ENCODE measurements around the gene CCDC190.

The CCDC190 gene

DNA sequence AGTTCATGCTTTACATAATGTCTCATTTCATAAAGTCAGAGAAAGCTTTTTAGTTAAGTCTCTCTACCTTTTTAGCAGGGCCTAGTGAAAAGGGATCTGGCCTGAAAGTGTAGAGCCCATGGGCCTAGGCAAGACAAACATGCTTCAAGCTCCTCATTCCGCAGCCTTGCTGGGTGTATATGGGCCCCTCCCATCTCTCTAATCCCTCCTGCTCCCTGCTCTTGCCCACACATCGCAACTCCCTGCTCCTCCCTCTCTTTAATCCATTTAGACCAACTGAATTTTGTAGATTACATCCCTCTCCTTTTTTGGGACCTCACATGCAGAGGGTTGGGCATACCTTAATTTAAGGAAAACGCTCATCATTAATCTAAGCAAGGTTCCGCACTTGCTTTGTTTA, 42.3 kb upstream of the CCDC190 start:
- Histone ChIP-seq H2AFZ (ENCODE audit: low read depth, low read length) (no peak overlapping the region), H3K4ac (ENCODE audit: low read depth in 1 of 2, low read length in 2 of 2) (no peak overlapping the region), H3K4me2 (ENCODE audit: low read length, poor library complexity, severe bottlenecking) (no peak overlapping the region), H3K18ac (ENCODE audit: low read depth in 1 of 2, low read length in 2 of 2) (no peak overlapping the region), H3K36me3 (ENCODE audit: control insufficient read depth in 1 of 2, insufficient read depth in 2 of 2, low read depth in 1 of 2, low read length in 2 of 2) (no peaks in the 10 kb centered on the region), H3K79me1 (replicated peaks; ENCODE audit: low read length, poor library complexity, severe bottlenecking) (no peaks in the 10 kb centered on the region), H2BK5ac (ENCODE audit: low read depth, low read length, poor library complexity, severe bottlenecking) (no peak overlapping the region), H2BK120ac (ENCODE audit: low read depth, low read length) (no peak overlapping the region), H3K4me3 (ENCODE audit: insufficient read depth in 1 of 2, low read depth in 1 of 2, low read length in 2 of 2) (no peak overlapping the region), H2AK5ac (ENCODE audit: low read length, severe bottlenecking) (peak overlapping the region; percentile 9), H3K9ac (ENCODE audit: low read length) (no peak overlapping the region), H3K14ac (ENCODE audit: low read length in 2 of 2) (no peak overlapping the region), H3K23ac (ENCODE audit: low read length in 2 of 2) (no peak overlapping the region), H4K91ac (ENCODE audit: low read length) (no peak overlapping the region), H3K27me3 (ENCODE audit: control insufficient read depth in 1 of 2, insufficient read depth in 1 of 2, low read length in 2 of 2) (no peaks in the 10 kb centered on the region), H2BK12ac (ENCODE audit: low read length in 2 of 2) (peak overlapping the region in 1 of 2 experiments; percentile 3), H3K9me3 (ENCODE audit: control insufficient read depth, low read length) (no peaks in the 10 kb centered on the region), H2BK15ac (ENCODE audit: low read depth, poor library complexity, severe bottlenecking) (no peak overlapping the region), H3K4me1 (ENCODE audit: control insufficient read depth, insufficient read depth, low read depth, low read length) (peaks cover 11% of the 10 kb centered on the region), H3K27ac (ENCODE audit: low read length, poor library complexity, severe bottlenecking) (no peak overlapping the region), H4K8ac (ENCODE audit: low read length) (no peak overlapping the region)
- WGBS: 91% methylated on average over 3 of the region's 4 CpGs
- no peak for DNase-seq

DNA sequence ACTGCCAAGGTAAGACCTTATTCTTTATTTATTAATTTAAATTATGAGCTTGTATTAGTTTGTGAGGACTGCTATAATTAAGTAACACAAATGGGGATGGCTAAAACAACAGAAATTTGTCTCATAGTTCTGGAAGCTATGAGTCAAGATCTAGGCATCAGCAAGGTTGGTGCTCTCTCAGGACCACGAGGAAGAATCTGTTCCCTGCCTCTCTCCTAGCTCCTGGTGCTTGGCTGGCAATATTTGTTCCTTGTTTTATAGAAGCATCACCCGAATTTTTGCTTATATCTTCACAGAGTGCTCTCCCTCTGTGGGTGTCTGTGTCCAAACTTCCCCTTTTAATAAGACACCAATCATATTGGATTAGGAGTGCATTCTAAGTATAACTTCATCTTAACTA, 41.4 kb upstream of the CCDC190 start:
- H2AFZ ChIP-seq (ENCODE audit: low read depth, low read length): no peak overlapping the region
- WGBS: 25% methylated on average over 1 of the region's 2 CpGs
- H3K4me2 ChIP-seq (ENCODE audit: low read length, poor library complexity, severe bottlenecking): no peak overlapping the region
- no peak overlapping the region for H3K23ac ChIP-seq (ENCODE audit: low read length in 2 of 2)
- no peak overlapping the region for H2BK15ac ChIP-seq (ENCODE audit: low read depth, poor library complexity, severe bottlenecking)
- H3K79me1 ChIP-seq (replicated peaks; ENCODE audit: low read length, poor library complexity, severe bottlenecking): no peaks in the 10 kb centered on the region
- H2BK5ac ChIP-seq (ENCODE audit: low read depth, low read length, poor library complexity, severe bottlenecking): no peak overlapping the region
- peak; percentile 17 for DNase-seq
- no peak overlapping the region for H3K4ac ChIP-seq (ENCODE audit: low read depth in 1 of 2, low read length in 2 of 2)
- no peak overlapping the region for H3K4me3 ChIP-seq (ENCODE audit: insufficient read depth in 1 of 2, low read depth in 1 of 2, low read length in 2 of 2)
- no peaks in the 10 kb centered on the region for H3K9me3 ChIP-seq (ENCODE audit: control insufficient read depth, low read length)
- H4K8ac ChIP-seq (ENCODE audit: low read length): no peak overlapping the region
- no peak overlapping the region for H2BK12ac ChIP-seq (ENCODE audit: low read length in 2 of 2)
- no peak overlapping the region for H2AK5ac ChIP-seq (ENCODE audit: low read length, severe bottlenecking)
- H3K36me3 ChIP-seq (ENCODE audit: control insufficient read depth in 1 of 2, insufficient read depth in 2 of 2, low read depth in 1 of 2, low read length in 2 of 2): no peaks in the 10 kb centered on the region
- no peak overlapping the region for H2BK120ac ChIP-seq (ENCODE audit: low read depth, low read length)
- no peak overlapping the region for H3K27ac ChIP-seq (ENCODE audit: low read length, poor library complexity, severe bottlenecking)
- peaks cover 11% of the 10 kb centered on the region for H3K4me1 ChIP-seq (ENCODE audit: control insufficient read depth, insufficient read depth, low read depth, low read length)
- H3K18ac ChIP-seq (ENCODE audit: low read depth in 1 of 2, low read length in 2 of 2): no peak overlapping the region
- H3K9ac ChIP-seq (ENCODE audit: low read length): no peak overlapping the region
- H3K27me3 ChIP-seq (ENCODE audit: control insufficient read depth in 1 of 2, insufficient read depth in 1 of 2, low read length in 2 of 2): no peaks in the 10 kb centered on the region
- no peak overlapping the region for H4K91ac ChIP-seq (ENCODE audit: low read length)
- H3K14ac ChIP-seq (ENCODE audit: low read length in 2 of 2): no peak overlapping the region

DNA sequence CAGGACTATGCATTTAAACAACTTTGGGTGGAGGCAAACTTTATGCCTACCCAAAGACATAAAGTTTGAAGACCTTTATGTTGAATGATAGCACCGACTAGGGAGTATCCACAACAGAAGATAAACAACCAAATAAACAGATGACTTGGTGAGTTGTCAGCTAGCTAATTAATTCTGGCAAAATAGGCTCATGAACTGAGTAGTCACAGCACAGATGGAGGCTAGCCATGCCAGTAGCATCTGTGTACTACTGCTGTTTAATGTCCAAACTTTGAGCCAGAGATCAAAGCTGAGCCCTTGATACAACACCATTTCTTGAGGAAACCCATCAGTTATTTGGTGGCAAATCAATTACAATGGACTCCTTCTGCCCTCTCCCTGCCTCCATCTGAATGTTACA, 40.3 kb upstream of the CCDC190 start:
- no peak overlapping the region for H3K23ac ChIP-seq (ENCODE audit: low read length in 2 of 2)
- no peaks in the 10 kb centered on the region for H3K9me3 ChIP-seq (ENCODE audit: control insufficient read depth, low read length)
- no peak overlapping the region for H2AK5ac ChIP-seq (ENCODE audit: low read length, severe bottlenecking)
- no peaks in the 10 kb centered on the region for H3K79me1 ChIP-seq (replicated peaks; ENCODE audit: low read length, poor library complexity, severe bottlenecking)
- H3K4me3 ChIP-seq (ENCODE audit: insufficient read depth in 1 of 2, low read depth in 1 of 2, low read length in 2 of 2): no peak overlapping the region
- H2BK5ac ChIP-seq (ENCODE audit: low read depth, low read length, poor library complexity, severe bottlenecking): no peak overlapping the region
- 100% methylated on average over 1 of the region's 1 CpG for WGBS
- no peak overlapping the region for H2BK15ac ChIP-seq (ENCODE audit: low read depth, poor library complexity, severe bottlenecking)
- no peak overlapping the region for H2BK120ac ChIP-seq (ENCODE audit: low read depth, low read length)
- H2BK12ac ChIP-seq (ENCODE audit: low read length in 2 of 2): no peak overlapping the region
- H2AFZ ChIP-seq (ENCODE audit: low read depth, low read length): no peak overlapping the region
- H3K4me1 ChIP-seq (ENCODE audit: control insufficient read depth, insufficient read depth, low read depth, low read length): peaks cover 11% of the 10 kb centered on the region
- no peak overlapping the region for H3K4me2 ChIP-seq (ENCODE audit: low read length, poor library complexity, severe bottlenecking)
- no peak overlapping the region for H3K14ac ChIP-seq (ENCODE audit: low read length in 2 of 2)
- H3K4ac ChIP-seq (ENCODE audit: low read depth in 1 of 2, low read length in 2 of 2): no peak overlapping the region
- H3K18ac ChIP-seq (ENCODE audit: low read depth in 1 of 2, low read length in 2 of 2): no peak overlapping the region
- H3K36me3 ChIP-seq (ENCODE audit: control insufficient read depth in 1 of 2, insufficient read depth in 2 of 2, low read depth in 1 of 2, low read length in 2 of 2): no peaks in the 10 kb centered on the region
- no peak for DNase-seq
- H4K91ac ChIP-seq (ENCODE audit: low read length): no peak overlapping the region
- no peaks in the 10 kb centered on the region for H3K27me3 ChIP-seq (ENCODE audit: control insufficient read depth in 1 of 2, insufficient read depth in 1 of 2, low read length in 2 of 2)
- H3K9ac ChIP-seq (ENCODE audit: low read length): no peak overlapping the region
- no peak overlapping the region for H4K8ac ChIP-seq (ENCODE audit: low read length)
- H3K27ac ChIP-seq (ENCODE audit: low read length, poor library complexity, severe bottlenecking): no peak overlapping the region

DNA sequence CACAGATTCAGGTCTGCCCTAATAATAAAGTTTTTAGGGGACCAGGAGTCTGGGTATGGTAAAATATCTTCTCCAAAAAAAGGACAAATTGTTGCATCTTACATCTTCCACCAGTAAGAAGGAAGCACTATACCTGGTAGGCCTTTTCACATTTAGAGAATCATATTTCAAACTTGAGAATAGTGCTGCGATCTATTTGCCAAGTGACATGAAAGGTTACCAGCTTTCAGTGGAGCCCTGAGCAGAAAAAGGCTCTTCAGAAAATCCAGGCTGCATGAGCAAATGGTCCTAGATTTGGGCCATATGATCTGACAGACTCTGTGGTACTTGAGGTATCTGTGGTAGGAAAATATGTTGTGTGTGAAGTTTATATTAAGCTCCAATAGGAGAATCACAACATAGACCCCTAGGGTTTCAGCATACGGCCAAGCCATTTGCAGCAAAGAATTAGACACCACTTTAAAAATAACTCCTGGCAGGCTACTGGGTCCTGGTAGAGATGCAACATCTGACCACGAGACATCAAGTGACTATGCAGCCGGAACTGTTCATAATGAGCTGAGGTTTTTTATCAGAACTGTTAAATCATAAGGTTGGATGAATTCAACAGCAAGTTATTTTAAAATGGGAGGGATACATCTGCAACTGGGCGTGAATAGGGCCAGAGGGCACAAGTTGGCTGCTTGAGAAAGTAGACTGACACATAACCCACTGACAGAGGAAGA, 38.6 kb upstream of the CCDC190 start:
- no peak overlapping the region for H3K4me2 ChIP-seq (ENCODE audit: low read length, poor library complexity, severe bottlenecking)
- no peak overlapping the region for H4K91ac ChIP-seq (ENCODE audit: low read length)
- no peak overlapping the region for H2BK15ac ChIP-seq (ENCODE audit: low read depth, poor library complexity, severe bottlenecking)
- no peak overlapping the region for H3K23ac ChIP-seq (ENCODE audit: low read length in 2 of 2)
- H2AFZ ChIP-seq (ENCODE audit: low read depth, low read length): no peak overlapping the region
- no peak overlapping the region for H2BK12ac ChIP-seq (ENCODE audit: low read length in 2 of 2)
- H3K36me3 ChIP-seq (ENCODE audit: control insufficient read depth in 1 of 2, insufficient read depth in 2 of 2, low read depth in 1 of 2, low read length in 2 of 2): no peaks in the 10 kb centered on the region
- peak overlapping the region; percentile 34 for H3K27ac ChIP-seq (ENCODE audit: low read length, poor library complexity, severe bottlenecking)
- no peak overlapping the region for H3K4me3 ChIP-seq (ENCODE audit: insufficient read depth in 1 of 2, low read depth in 1 of 2, low read length in 2 of 2)
- H4K8ac ChIP-seq (ENCODE audit: low read length): no peak overlapping the region
- H3K18ac ChIP-seq (ENCODE audit: low read depth in 1 of 2, low read length in 2 of 2): no peak overlapping the region
- no peak overlapping the region for H2BK120ac ChIP-seq (ENCODE audit: low read depth, low read length)
- H3K79me1 ChIP-seq (replicated peaks; ENCODE audit: low read length, poor library complexity, severe bottlenecking): no peaks in the 10 kb centered on the region
- no peak overlapping the region for H3K4ac ChIP-seq (ENCODE audit: low read depth in 1 of 2, low read length in 2 of 2)
- H3K14ac ChIP-seq (ENCODE audit: low read length in 2 of 2): no peak overlapping the region
- DNase-seq: peak; percentile 84
- 68% methylated on average over 5 of the region's 5 CpGs for WGBS
- no peaks in the 10 kb centered on the region for H3K27me3 ChIP-seq (ENCODE audit: control insufficient read depth in 1 of 2, insufficient read depth in 1 of 2, low read length in 2 of 2)
- H2AK5ac ChIP-seq (ENCODE audit: low read length, severe bottlenecking): peak overlapping the region; percentile 9
- peaks cover 2% of the 10 kb centered on the region for H3K4me1 ChIP-seq (ENCODE audit: control insufficient read depth, insufficient read depth, low read depth, low read length)
- H2BK5ac ChIP-seq (ENCODE audit: low read depth, low read length, poor library complexity, severe bottlenecking): no peak overlapping the region
- no peaks in the 10 kb centered on the region for H3K9me3 ChIP-seq (ENCODE audit: control insufficient read depth, low read length)
- H3K9ac ChIP-seq (ENCODE audit: low read length): peak overlapping the region; percentile 61
